NK-92 (cell line): ENCODE data around the gene TMEM11.

Source experiments
- DNase-seq: peaks from one replicate; lab custom pipeline; 2025; ENCODE audit not compliant: unreplicated experiment; lab: John Stamatoyannopoulos, UW

TMEM11 gene, protein sequence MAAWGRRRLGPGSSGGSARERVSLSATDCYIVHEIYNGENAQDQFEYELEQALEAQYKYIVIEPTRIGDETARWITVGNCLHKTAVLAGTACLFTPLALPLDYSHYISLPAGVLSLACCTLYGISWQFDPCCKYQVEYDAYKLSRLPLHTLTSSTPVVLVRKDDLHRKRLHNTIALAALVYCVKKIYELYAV

GRCh38 chr17:21214015-21214776 is at the start of gene TMEM11:
Gene TMEM11, minus strand, starts transcription at chr17:21214161. Its CDS starts 9 bp downstream, at chr17:21214152.
- peak; percentile 46 for DNase-seq

DNA sequence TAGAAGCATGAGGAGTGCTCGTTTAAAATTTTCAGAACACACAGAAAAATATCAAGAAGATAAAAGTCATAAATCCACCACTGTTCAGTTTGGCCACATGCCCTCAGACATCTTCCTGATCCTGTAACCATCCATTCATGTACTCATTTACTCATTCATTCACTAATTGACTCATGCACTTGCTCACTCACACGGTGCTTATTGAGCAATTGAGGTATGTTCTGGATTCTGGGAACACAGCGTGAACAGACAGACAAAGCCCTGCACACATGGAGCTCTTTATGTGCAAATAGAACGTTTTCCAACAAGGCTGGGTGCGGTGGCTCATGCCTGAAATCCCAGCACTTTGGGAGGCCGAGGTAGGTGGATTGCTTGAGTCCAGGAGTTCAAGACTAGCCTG is 49.4 kb upstream of the TMEM11 start:
- no peak for DNase-seq

GRCh38 chr17:21262259-21262993 is 48.5 kb upstream of the TMEM11 start:
- DNase-seq, result no peak

DNA sequence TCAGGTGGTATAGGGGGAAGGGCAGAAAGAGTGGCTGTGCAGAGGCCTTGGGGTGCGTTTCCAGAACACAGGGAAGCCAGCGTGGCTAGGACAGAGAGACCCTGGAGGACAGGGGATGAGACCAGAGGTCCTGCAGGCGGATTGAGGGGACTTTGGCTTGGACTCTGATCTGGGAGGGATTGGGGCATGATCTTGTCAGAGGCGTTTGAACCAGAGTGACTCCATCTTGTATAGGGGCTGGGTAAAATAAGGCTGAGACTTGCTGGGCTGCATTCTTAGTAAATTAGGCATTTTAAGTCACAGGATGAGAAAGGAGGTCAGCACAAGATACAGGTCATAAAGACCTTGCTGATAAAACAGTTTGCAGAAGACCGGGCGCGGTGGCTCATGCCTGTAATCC is 44.6 kb upstream of the TMEM11 start:
- DNase-seq, result no peak

- no peak for DNase-seq
These were observed 39.9 kb upstream of the TMEM11 start for GRCh38 chr17:21253646-21254441.

DNA sequence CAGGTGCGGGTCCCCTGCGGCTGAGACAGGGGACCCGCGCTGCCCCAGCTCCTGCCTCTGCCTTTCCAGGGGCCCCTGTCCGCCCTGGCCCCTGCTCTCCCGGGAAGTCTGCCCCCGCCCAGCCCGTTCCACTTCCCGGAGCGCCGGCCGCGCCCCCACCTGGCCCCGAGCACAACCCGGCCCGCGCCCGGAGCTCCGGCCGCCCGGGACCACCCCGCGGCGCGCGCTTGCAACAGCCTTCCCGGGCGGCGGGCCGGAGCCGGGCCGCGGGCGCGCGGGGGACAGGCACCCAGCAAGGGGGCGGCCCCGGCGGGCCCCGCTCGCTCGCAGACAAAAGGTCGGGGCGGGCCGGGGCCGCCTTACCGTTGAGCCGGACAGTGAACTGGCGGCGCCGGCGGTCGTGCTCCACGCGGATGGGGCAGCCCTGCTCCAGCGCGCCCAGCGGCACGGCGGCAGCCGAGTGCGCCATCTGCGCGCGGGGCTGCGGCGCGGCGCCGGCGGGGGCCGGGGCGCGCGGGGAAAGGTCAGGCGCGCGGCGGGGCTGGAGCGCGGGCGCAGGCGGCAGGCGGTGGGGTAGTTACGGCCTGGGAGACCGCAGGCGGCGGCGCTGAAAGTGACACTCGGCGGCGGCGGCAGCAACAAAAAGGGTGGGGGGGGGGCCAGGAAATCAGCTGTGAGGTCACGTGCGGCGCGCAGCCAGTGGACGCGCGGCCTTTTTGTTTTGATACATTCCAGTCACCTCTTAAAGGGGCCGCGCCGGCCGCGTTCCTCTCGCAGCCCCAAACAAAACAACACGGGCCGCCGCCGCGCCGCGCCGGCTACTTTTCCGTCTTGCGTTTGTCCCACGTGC is 39.1 kb upstream of the TMEM11 start, which contains the start of gene NATD1:
TSS of gene NATD1 (minus strand) at position 615 of the 850 bp plus-strand sequence. CDS start at position 469, 146 bp downstream.
- no peak for DNase-seq

GRCh38 chr17:21252289-21252795 is 38.4 kb upstream of the TMEM11 start:
- no peak for DNase-seq

DNA sequence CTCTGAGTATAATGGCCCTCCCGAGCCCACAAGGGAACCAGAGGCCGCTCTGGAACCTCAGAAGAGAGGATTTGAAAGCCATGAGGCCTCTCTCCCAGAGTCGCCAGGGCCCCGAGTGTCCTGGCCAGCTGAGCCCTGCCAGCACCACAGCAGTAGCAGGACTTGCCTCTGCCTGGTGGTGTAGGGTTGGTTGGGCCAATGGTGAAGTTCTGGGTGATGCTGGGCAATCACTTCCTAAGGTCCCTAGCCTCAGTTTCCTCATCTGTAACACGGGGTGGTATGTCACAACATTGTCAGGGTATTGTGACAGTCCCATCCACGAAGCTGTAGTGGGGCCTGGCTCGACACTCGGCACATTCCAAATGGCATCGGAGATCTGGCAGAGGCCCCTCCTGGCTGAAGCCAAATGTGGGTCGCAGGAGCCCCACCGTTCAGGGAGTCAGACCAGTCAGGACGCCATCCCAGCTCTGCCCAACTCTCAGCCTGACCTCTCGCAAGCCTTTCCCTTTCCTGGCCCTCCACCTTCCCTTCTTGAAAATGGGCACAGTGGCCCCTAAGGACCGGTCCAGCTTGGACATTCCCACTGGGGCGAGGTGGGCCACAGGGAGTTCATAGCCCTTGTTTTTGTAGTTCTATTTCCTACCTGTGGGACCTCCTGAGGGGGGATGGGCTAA is 37.5 kb upstream of the TMEM11 start:
- no peak for DNase-seq

- DNase-seq, result no peak
These were observed 36.9 kb upstream of the TMEM11 start for GRCh38 chr17:21250854-21251253.

DNA sequence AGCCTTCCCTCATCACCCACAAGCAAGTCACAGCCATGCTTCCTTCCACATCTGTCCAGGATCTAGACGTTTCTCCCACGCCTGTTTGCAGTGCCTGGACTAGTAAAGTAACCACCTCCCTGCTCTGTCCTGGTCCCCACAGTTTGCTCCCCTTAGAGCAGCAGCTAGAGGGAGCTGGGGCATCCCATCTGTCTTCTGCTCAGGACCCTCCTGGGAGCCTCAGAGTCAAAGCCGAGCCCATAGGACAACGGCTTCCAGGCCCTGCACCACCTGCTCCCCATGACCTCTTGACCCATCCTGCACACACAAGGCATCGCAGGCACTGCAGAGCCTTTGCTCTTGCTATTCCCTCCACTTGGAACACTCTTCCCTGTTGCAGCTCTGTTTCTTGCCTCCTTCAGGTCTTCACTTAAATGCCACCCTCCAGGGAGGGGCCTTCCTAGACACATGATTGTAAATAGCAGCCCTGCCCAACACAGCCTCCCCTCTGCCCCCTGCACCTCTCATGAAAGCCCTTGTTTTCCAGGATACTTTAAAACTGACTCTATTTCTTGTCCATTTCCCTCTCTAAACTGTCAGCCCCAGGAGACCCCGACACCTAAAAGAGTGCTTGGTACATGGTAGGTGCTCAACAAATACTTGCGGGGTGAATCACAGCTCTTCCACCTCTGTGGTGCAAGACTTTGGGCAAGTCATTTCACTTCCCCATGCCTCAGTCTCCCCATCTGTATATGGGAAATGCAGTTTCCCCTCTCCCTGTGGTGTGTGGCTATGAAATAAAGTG is 36.2 kb upstream of the TMEM11 start:
- DNase-seq, result no peak

DNA sequence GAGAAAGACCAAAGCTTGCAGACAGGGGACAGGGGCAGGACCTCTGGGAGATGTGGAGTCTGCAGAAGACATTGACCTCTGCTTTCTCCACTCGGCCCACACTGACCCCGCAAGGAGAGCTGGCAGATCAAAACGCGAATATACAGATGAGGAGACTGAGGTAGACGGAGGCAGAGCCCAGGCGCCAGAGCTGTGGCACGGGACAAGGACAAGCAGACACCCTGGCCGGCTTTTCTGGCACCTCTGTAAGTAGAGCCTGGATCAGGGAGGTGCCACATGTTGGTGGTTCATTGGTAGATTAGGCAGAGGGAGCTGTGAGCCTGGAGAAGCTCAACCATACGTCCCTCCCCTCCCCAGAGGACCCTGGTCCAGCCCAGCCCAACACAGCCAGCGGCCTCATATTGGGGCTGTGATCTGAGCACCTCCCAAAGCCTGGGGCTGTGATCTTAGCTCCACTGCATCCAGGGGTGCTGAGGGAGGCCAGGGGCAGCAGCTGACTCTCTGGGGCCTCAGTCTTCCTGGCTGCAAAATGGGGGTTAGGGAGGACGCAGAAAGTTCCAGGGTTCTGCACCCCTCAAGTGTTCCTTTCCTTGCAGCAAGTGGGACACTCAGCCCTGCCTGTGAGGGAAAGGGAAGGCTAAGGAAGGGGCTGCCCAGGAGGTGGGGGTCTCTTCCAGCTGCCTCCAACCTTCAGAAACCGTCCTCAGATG is 35.3 kb upstream of the TMEM11 start:
- DNase-seq, result no peak

- DNase-seq, result no peak
These were observed 34.5 kb upstream of the TMEM11 start for GRCh38 chr17:21248500-21248899.

DNA sequence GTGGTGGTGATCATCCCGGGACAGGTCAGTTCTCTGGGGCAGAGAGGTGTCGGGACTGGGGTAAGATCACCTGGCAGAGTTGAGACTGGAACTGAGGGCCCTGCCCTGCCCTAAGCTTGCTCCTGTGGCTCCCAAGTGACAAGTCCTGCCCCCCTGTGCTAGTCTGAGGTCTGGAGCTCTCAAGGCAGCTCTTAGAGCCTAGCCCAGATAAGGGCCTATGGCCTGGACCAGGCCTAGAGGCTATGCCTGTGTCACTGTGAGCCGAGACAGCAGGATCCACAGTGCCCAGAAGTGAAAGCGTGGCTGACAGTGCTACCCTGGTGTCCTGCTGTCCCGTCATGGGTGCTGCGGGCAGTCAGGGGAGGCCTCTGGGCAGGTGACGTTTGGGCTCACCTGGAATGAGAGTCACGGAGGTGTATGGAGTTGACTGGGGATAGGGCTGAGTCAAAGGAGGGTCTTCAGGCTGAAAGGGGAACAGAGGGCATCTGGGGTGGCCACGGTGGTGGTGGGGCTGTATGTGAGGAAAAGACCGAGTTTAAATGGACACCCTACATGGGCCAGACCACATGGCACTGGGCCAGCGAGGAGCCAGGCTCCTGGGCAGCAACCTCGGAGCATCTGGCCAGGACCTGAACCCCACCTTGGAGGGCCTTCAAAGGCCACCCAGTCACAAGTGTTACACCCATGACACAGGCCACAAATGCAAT is 33.7 kb upstream of the TMEM11 start:
- no peak for DNase-seq

DNA sequence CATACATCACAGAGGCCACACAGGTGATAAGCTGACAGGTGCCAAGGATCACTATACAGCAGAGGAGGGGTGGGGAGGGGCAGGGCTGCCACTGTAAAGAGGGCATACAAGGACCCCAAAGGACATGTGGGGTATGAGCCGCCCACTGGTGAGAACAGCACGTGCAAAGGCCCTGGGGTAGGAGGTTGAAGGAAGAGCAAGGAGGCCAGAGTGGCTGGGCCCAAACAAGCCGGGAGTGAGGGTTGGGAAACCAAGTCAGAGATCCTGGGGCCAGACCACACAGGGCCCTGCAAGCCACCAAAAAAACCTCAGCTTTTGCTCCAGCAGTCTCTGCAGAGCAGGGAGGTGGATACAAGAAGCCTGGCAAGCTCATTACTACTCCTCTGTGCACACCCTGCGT is 32.7 kb upstream of the TMEM11 start:
- DNase-seq, result no peak

DNA sequence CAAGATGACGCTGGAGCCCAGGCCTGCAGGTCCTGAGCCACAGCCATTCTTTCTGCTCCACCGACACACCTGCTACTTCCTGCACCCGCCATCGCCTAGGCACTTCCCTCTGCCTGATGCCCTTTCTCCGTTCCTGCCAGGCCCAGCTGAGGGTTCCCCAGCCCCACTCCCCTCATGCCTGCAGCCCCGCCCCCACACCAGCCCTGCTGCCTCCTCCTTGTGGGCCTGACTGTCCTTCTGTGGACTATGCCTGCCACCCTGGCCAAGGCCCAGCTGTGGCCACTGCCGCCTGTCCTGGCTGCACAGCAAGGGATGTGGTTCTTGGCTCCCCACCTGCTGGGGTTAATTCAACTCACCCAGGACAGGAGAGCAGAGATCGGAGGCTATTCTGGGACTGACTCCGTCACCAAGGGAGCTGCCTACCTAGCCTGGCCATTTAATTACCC is 31.7 kb upstream of the TMEM11 start:
- no peak for DNase-seq

DNA sequence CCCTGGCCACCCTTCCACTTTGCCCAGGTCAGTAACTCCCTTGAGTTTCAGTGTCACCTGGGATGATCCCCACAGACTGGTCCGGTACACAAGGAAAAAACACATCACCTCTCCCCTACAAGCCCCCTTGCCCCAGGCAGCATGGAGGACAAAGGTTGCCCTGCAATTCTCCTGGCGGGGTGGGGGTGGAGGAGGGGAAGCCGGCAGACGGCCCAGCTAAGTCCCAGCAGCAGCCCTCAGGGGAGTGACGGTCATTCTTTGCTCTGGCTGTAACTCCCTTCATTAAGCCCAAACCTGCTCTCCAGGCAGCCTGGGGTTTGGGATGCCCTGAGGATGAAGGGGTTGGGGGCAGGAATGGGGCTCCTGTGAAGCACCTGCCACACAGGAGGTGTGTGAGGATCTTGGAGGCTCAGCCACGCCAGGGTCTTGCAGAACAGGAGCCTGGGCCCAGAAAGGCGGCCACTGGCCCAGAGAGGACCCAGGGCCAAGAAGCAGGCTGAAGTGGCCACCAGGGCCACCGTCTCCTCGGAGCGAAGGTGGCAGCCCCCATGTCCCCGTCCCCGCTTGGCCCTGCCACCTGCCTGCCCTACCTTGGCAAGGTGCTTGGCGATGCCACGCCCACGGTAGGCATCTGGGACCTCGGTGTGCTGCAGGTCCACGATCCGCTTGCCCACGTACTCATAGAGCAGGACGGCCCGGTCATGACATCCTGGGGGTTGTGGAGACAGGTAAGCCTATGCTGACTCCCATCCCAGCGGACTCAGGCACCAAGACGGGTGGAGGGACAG is 29.7 kb upstream of the TMEM11 start:
- DNase-seq, result no peak
